ENCODE measurements around the gene CHKA. TPM values are rescaled to one million over a fixed set of nuclear protein-coding genes. Genes with fewer than 3 reads are reported as not detected.
"Not testable (repeated sequence)": the region's sequence is repeated elsewhere in the genome, so short reads cannot be mapped to it uniquely, and the experiment has no call there.

The CHKA gene
- total RNA-seq, 3 donors from 2014 or later, result 44.1 to 74.4 (median 58.5) TPM

DNA sequence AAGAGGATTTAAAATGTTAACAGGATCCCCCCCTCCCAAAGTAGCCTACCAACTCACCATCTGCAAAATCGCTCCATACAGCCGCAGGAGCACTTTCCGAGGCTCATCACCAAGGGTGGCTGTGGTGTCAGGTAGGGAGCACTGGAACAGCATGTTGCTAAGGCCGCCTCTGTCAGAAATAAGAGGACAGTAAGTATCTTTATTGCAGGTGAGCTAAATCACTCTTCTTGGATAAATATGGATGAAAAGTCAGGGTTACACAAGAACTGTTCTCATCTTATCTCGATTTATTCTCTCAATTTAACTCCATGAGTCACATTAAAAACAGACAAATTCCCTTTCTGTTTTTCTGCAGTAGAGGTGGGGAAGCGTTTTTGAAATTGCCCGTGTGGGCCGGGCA, 24.2 kb downstream of the CHKA start:
- TF ChIP-seq, protein P1, sequence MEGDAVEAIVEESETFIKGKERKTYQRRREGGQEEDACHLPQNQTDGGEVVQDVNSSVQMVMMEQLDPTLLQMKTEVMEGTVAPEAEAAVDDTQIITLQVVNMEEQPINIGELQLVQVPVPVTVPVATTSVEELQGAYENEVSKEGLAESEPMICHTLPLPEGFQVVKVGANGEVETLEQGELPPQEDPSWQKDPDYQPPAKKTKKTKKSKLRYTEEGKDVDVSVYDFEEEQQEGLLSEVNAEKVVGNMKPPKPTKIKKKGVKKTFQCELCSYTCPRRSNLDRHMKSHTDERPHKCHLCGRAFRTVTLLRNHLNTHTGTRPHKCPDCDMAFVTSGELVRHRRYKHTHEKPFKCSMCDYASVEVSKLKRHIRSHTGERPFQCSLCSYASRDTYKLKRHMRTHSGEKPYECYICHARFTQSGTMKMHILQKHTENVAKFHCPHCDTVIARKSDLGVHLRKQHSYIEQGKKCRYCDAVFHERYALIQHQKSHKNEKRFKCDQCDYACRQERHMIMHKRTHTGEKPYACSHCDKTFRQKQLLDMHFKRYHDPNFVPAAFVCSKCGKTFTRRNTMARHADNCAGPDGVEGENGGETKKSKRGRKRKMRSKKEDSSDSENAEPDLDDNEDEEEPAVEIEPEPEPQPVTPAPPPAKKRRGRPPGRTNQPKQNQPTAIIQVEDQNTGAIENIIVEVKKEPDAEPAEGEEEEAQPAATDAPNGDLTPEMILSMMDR (IDR thresholded peaks at IDR 0.05), result no peak
- peak; percentile 79 for ATAC-seq
- no peak for DNase-seq
- intact Hi-C loops (cut with DNase I, micrococcal nuclease), result no loop called here
- H3K9me3 ChIP-seq, result no peaks in the 10 kb centered on the region
- peaks cover 28% of the 10 kb centered on the region for H3K4me1 ChIP-seq (ENCODE audit: low read depth)
- H3K36me3 ChIP-seq (ENCODE audit: low read depth), result no peaks in the 10 kb centered on the region
- H3K4me3 ChIP-seq, result no peak overlapping the region

DNA sequence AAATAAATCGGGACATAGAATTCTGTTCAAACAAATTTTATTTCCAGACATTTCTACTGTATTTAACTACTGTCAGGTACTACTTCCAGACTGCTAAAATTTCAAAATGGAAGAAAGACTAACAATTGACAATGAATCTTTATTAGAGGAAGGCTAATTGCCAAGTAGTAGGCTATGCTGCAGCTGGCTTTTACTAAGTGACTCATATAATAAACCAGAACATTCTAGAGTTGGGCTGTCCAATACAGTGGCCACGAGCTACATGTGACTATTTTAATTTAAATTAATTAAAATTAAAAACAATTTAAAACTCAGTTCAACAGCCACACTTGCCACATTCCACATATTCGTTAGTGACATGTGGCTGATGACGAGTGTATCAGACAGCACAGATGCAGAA, 27.6 kb downstream of the CHKA start:
- intact Hi-C loops (cut with DNase I, micrococcal nuclease), result no loop called here
- Histone ChIP-seq H3K4me1 (ENCODE audit: low read depth) (peaks cover 20% of the 10 kb centered on the region), H3K9me3 (no peaks in the 10 kb centered on the region), H3K36me3 (ENCODE audit: low read depth) (no peaks in the 10 kb centered on the region), H3K4me3 (no peak overlapping the region)
- DNase-seq (no peak), ATAC-seq (no peak)
- TF ChIP-seq, protein P1 (IDR thresholded peaks at IDR 0.05), result no peak

DNA sequence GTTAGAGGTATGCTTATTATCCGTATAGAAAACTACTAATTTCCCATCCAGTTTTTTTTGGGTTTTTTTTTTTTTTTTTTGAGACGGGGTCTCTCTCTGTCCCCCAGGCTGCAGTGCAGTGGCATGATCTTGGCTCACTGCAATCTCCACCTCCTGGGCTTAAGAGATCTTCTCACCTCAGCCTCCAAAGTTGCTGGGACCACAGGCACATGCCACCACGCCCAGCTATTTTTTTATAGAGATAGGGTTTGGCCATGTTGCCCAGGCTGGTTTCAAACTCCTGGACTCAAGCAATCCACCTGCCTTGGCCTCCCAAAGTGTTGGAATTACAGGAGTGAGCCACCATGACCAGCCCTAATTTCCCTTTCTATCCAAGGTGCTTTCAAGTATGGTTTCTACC, 28.2 kb downstream of the CHKA start:
- DNase-seq; H3K4me3 ChIP-seq; H3K36me3 ChIP-seq (ENCODE audit: low read depth); ATAC-seq; H3K9me3 ChIP-seq; intact Hi-C loops (cut with DNase I, micrococcal nuclease): not testable (repeated sequence)
- H3K4me1 ChIP-seq (ENCODE audit: low read depth), result peaks cover 20% of the 10 kb centered on the region

DNA sequence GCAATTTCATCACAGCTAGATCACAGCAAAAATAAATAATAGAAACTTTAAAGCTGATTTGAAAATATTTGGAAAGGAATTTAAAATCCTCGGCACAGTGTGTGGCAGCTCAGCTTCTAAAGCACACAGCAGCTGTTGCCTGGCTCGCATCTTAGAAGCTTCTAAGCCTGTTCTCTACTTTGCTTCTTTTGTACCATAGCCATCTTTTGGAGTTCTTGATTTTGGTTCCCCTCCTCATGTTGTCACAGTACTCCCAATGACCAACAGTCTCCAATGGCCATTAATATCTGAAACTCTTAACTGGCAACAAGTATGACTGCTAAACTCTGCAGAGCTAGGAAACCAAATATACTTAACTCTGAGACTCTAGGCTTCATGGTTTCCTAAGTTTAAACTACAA, 28.8 kb downstream of the CHKA start:
- ATAC-seq (no peak), DNase-seq (no peak)
- TF ChIP-seq, protein P1 (IDR thresholded peaks at IDR 0.05), result no peak
- peaks cover 20% of the 10 kb centered on the region for H3K4me1 ChIP-seq (ENCODE audit: low read depth)
- no peaks in the 10 kb centered on the region for H3K9me3 ChIP-seq
- no peak overlapping the region for H3K4me3 ChIP-seq
- no peaks in the 10 kb centered on the region for H3K36me3 ChIP-seq (ENCODE audit: low read depth)
- intact Hi-C loops (cut with DNase I, micrococcal nuclease), result no loop called here

DNA sequence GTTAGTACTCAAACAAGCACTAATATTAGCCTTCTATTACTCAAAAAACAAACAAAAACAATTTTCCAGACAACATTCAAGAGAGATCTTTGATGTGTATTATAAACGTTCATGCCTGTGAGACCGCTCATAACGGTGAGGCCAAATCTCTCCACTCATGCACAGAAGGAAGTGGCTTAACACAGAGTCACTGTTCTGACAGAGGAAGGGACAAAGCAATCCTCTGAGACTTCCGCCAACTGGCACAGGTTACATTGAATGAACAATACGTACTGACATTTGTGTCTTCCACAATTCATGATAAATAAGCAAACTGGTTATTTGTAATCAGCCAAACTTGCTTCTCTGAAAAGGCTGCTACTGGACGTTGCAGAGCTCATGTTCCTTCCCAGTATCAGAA, 30.5 kb downstream of the CHKA start:
- ATAC-seq (peak; percentile 97), DNase-seq (peak in 1 of 3 donors; percentile 57)
- H3K9me3 ChIP-seq, result no peaks in the 10 kb centered on the region
- H3K4me1 ChIP-seq (ENCODE audit: low read depth), result peaks cover 20% of the 10 kb centered on the region
- H3K36me3 ChIP-seq (ENCODE audit: low read depth), result no peaks in the 10 kb centered on the region
- TF ChIP-seq, protein P1 (IDR thresholded peaks at IDR 0.05), result no peak
- intact Hi-C loops (cut with DNase I, micrococcal nuclease), result no loop called here
- no peak overlapping the region for H3K4me3 ChIP-seq

DNA sequence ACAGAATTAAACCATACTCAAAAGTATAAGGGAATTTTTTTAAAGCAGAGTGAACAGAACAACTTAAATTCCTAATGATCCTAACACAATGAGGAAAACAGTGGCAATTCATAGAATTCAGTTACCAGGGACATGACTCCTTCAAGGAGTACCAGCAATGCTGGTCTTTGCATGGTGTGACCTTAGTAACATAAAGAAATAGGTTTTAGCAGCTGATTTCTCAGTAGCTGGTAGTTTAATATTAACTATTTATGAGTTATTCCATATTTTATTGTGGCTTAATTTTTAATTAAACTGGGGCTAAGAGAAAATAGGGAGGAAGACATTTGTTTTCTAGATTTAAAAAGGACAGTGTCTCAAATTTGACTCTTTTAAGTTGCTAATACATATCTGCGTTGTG, 30.9 kb downstream of the CHKA start:
- Histone ChIP-seq H3K4me3 (no peak overlapping the region), H3K9me3 (no peaks in the 10 kb centered on the region), H3K36me3 (ENCODE audit: low read depth) (no peaks in the 10 kb centered on the region), H3K4me1 (ENCODE audit: low read depth) (peaks cover 20% of the 10 kb centered on the region)
- intact Hi-C loops (cut with DNase I, micrococcal nuclease), result no loop called here
- TF ChIP-seq, protein P1 (IDR thresholded peaks at IDR 0.05), result no peak
- ATAC-seq (peak; percentile 55), DNase-seq (no peak)

Measured in mucosa of descending colon (tissue), 3 donors.